Loucy (cell line): ENCODE measurements around the gene SNX8.

Experiments
- H2AFZ ChIP-seq: fragments of 200-600 bp; sonication (generic); 2 replicates; pipeline ENCODE4 v1.6.0; 2016; ENCODE audit warnings: antibody characterized with exemption, mild to moderate bottlenecking, low read length, moderate library complexity
- H3F3A ChIP-seq: fragments of 200-600 bp; 2 replicates; pipeline ENCODE4 v1.6.0; 2016; ENCODE audit warnings: antibody characterized with exemption, low read depth, mild to moderate bottlenecking
- H3K27me3 ChIP-seq: fragments of 200-600 bp; sonication (generic); 2 replicates; pipeline ENCODE4 v1.6.1; 2014; ENCODE audit warnings: low read length, mild to moderate bottlenecking; ENCODE audit not compliant: insufficient read depth, poor library complexity, severe bottlenecking
- H3K36me3 ChIP-seq: fragments of 200-600 bp; sonication (generic); 2 replicates; pipeline ENCODE4 v1.6.1; 2016; ENCODE audit warnings: low read length; ENCODE audit not compliant: insufficient read depth
- H3K4me1 ChIP-seq: fragments of 200-600 bp; sonication (generic); 2 replicates; pipeline ENCODE4 v1.5.1; 2014; ENCODE audit warnings: low read length, mild to moderate bottlenecking; ENCODE audit not compliant: insufficient read depth, poor library complexity, severe bottlenecking
- H3K4me2 ChIP-seq: fragments of 200-600 bp; sonication (generic); 2 replicates; pipeline ENCODE4 v1.6.0; 2014; ENCODE audit warnings: antibody characterized with exemption, low read length, low read depth, mild to moderate bottlenecking; ENCODE audit not compliant: poor library complexity, severe bottlenecking
- H3K4me3 ChIP-seq: fragments of 200-600 bp; sonication (generic); 2 replicates; pipeline ENCODE4 v1.5.1; 2014; ENCODE audit warnings: low read length, mild to moderate bottlenecking, mixed read lengths; ENCODE audit not compliant: poor library complexity, severe bottlenecking
- H3K79me2 ChIP-seq: fragments of 200-600 bp; sonication (generic); 2 replicates; pipeline ENCODE4 v1.6.1; 2014; ENCODE audit warnings: low read length; ENCODE audit not compliant: insufficient read depth
- H3K9ac ChIP-seq: fragments of 200-600 bp; sonication (generic); 2 replicates; pipeline ENCODE4 v1.6.0; 2014; ENCODE audit warnings: mild to moderate bottlenecking, low read depth, low read length, moderate library complexity; ENCODE audit not compliant: poor library complexity, severe bottlenecking
- H3K9me2 ChIP-seq: fragments of 200-600 bp; sonication (generic); replicated peaks from 2 replicates; pipeline ENCODE4 v1.6.1; 2016; ENCODE audit warnings: low read depth, low read length, mixed read lengths
- H3K9me3 ChIP-seq: fragments of 200-600 bp; sonication (generic); 2 replicates; pipeline ENCODE4 v1.6.1; 2014; ENCODE audit warnings: mild to moderate bottlenecking, antibody characterized with exemption, low read length, low read depth; ENCODE audit not compliant: insufficient read depth
- H4K20me1 ChIP-seq: fragments of 200-600 bp; sonication (generic); 2 replicates; pipeline ENCODE4 v1.6.0; 2014; ENCODE audit warnings: antibody characterized with exemption, low read length, mild to moderate bottlenecking; ENCODE audit not compliant: insufficient read depth, poor library complexity, severe bottlenecking
- EZH2phosphoT487 ChIP-seq: fragments of 200-600 bp; IDR thresholded peaks from 2 replicates; pipeline ENCODE4 v1.6.1; 2018; ENCODE audit warnings: antibody characterized with exemption, mild to moderate bottlenecking, moderate library complexity, borderline replicate concordance
- TF ChIP-seq, protein P1 (sequence below): fragments of 200-600 bp; sonication (generic); conservative IDR thresholded peaks from 2 replicates; pipeline ENCODE4 v1.5.1; 2014; ENCODE audit warnings: mild to moderate bottlenecking, antibody characterized with exemption, low read length

Gene SNX8

DNA sequence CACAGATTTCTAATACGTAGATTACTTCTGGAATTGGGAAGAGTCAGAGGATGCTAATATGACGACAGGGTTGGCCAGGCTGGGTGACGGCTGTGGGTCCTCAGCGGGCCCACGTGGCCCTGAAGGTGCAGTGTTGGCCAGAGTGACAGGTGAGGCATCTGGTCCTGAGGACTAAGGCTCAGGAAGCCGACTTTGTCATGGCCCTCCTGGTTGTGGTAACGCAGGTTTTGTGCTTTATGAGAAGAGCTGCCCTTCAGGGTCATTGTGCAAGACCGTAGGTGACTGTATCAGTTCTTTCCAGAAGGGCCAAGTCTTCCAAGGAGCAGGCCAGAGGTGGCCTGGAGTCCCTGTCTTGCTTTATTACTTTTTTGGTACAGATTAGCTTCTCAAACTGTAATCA, 42.9 kb upstream of the SNX8 start:
- peaks cover 50% of the 10 kb centered on the region for H3K4me1 ChIP-seq
- H4K20me1 ChIP-seq, result peaks cover 62% of the 10 kb centered on the region

GRCh38 chr7:2355705-2356008, 41.4 kb upstream of the SNX8 start:
- Histone ChIP-seq H3K9me2 (no peaks in the 10 kb centered on the region), H3F3A (no peaks in the 10 kb centered on the region), H2AFZ (no peak overlapping the region), H4K20me1 (peaks cover 54% of the 10 kb centered on the region), H3K4me2 (peak overlapping the region; percentile 98), H3K4me1 (peaks cover 50% of the 10 kb centered on the region), H3K4me3 (peak overlapping the region; percentile 99), H3K9me3 (no peaks in the 10 kb centered on the region), H3K9ac (peak overlapping the region; percentile 97), H3K79me2 (peaks cover 71% of the 10 kb centered on the region), H3K36me3 (peaks cover 17% of the 10 kb centered on the region; the same call in 1 of the 2 replicates), H3K27me3 (no peaks in the 10 kb centered on the region)
- TF ChIP-seq EZH2phosphoT487, result no peak
- TF ChIP-seq, protein P1, sequence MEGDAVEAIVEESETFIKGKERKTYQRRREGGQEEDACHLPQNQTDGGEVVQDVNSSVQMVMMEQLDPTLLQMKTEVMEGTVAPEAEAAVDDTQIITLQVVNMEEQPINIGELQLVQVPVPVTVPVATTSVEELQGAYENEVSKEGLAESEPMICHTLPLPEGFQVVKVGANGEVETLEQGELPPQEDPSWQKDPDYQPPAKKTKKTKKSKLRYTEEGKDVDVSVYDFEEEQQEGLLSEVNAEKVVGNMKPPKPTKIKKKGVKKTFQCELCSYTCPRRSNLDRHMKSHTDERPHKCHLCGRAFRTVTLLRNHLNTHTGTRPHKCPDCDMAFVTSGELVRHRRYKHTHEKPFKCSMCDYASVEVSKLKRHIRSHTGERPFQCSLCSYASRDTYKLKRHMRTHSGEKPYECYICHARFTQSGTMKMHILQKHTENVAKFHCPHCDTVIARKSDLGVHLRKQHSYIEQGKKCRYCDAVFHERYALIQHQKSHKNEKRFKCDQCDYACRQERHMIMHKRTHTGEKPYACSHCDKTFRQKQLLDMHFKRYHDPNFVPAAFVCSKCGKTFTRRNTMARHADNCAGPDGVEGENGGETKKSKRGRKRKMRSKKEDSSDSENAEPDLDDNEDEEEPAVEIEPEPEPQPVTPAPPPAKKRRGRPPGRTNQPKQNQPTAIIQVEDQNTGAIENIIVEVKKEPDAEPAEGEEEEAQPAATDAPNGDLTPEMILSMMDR, result no peak

More for the DNA sequence above, 42.9 kb upstream of the SNX8 start:
- Histone ChIP-seq H3K36me3 (peaks cover 27% of the 10 kb centered on the region; the same call in 1 of the 2 replicates), H3F3A (no peaks in the 10 kb centered on the region), H3K4me2 (peak overlapping the region; percentile 98), H3K79me2 (peaks cover 79% of the 10 kb centered on the region), H3K27me3 (no peaks in the 10 kb centered on the region), H3K4me3 (peak overlapping the region; percentile 99), H3K9me3 (no peaks in the 10 kb centered on the region), H3K9me2 (no peaks in the 10 kb centered on the region), H2AFZ (no peak overlapping the region), H3K9ac (peak overlapping the region; percentile 97)
- no peak for TF ChIP-seq EZH2phosphoT487
- TF ChIP-seq, protein P1, result no peak

GRCh38 chr7:2354939-2355704, 40.9 kb upstream of the SNX8 start:
- Histone ChIP-seq H3K9ac (peak overlapping the region; percentile 97), H3K27me3 (no peaks in the 10 kb centered on the region), H3K79me2 (peaks cover 65% of the 10 kb centered on the region), H3K9me2 (no peaks in the 10 kb centered on the region), H4K20me1 (peaks cover 49% of the 10 kb centered on the region), H3K36me3 (peaks cover 11% of the 10 kb centered on the region; the same call in 1 of the 2 replicates), H2AFZ (no peak overlapping the region), H3K9me3 (no peaks in the 10 kb centered on the region), H3K4me1 (peaks cover 50% of the 10 kb centered on the region), H3K4me3 (peak overlapping the region; percentile 99), H3F3A (no peaks in the 10 kb centered on the region), H3K4me2 (peak overlapping the region; percentile 98)
- TF ChIP-seq, protein P1, result no peak
- TF ChIP-seq EZH2phosphoT487, result no peak
